GM19351 (cell line): ENCODE data around the gene KCNK17.

ENCODE experiments used
- ATAC-seq: cut with Tn5 transposase; IDR thresholded peaks from one replicate; pipeline ENCODE4 v1.9.1; 2021; ENCODE audit warnings: mild to moderate bottlenecking, moderate library complexity; ENCODE audit not compliant: unreplicated experiment

Gene KCNK17

DNA sequence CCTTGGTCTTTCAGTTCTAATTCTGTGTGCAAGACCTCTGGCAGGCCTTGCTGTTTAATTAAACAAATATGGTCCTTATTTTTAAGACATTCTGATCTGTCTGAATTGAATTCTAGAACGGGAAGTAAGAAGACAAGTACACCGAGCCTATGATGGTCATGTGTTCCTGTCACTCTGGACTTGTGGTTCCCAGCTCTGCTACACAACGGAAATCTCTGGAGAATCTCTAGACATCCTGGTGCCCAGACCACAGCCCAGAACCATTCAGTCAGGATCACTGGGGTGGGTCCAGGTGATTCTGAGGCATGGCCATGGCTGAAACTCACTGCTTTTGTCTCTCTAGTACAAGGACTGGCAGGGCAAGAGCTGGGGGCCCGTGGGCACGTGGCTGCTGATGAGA, 24.2 kb upstream of the KCNK17 start:
- ATAC-seq = no peak

- ATAC-seq = peak; percentile 64
These were observed 21.7 kb upstream of the KCNK17 start for GRCh38 chr6:39335780-39336545.

DNA sequence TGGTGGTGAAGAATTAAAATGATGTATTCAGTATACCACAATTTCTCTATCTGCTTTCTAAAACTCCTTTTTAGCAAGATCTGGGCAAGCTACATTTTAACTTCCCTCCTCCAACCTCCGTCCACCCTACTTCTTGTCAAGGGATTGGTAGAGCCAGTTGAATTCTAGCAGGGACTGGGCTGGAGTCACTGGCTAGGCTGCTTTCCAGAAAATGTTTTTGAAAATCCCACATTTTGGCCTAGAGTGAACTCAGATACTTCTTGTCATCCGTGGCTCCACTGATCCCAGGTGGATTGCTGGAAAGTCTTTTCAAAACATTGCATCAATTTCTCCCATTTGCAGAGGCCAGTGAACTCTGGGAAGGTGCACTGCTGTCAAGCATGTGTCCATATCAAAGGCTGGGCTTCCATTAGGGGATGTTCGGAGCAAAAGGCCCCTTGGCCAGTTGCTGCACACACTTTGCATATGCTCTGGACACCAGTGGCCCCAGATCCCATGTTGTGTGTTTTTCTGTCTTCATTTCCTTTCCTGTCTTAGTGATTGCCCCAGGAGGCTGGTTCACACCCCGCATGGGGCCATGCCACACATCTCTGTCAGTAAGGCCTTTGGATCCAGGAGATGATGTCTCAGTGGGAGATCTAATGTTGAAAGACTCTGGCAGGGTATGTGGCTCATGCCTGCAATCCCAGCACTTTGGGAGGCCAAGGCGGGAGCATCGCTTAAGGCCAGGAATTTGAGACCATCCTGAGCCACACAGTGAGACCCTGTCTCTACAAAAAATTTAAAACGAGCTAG, 19.6 kb upstream of the KCNK17 start:
- no peak for ATAC-seq

DNA sequence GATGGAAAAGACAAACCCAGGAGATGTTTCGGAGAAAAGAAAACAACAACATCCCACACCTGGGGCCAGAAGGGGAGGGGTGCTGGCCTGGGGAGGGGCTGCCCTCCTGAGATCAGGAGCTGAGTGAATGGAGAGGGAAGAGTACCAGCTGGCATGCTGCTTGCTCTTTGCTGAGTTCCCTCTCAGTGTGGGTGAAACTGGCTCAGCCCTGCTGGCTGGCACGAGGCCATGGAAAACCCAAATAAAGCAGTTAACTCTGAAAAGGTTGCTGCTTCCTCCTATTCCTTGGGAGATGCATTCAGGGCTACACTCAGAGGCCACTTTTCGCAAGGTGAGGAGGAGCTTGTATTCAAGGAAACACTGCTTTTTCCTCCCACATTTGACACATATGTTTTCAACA, 16.3 kb upstream of the KCNK17 start:
- ATAC-seq = no peak

DNA sequence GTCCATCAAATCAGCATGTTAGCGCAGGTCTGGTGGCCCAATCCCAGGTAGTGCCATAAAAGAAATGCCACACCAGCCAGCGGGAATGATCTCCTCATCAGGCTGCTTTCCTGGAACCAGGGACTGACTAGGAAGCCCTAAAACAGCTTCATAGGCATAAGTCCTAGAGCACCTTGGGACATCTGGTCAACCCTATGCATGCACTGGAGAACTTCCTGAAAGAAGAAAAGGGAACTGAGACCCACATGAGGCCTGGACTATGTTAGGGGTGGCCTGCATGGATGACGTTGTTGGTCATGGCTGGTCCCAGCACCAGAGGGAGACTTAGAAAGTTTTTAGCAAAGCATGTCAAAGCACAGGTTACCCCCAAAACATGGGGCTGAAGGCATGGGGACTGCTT, 15.8 kb upstream of the KCNK17 start:
- ATAC-seq = peak; percentile 97

- no peak for ATAC-seq
These were observed 13.8 kb upstream of the KCNK17 start for GRCh38 chr6:39328066-39328465.

- no peak for ATAC-seq
These were observed 13.3 kb upstream of the KCNK17 start for GRCh38 chr6:39327507-39327906.

GRCh38 chr6:39322306-39322850, 8.2 kb upstream of the KCNK17 start, which contains the start of gene KCNK16:
TSS of gene KCNK16 (minus strand) at chr6:39322702. CDS start at chr6:39322540, 162 bp downstream.
- no peak for ATAC-seq

- ATAC-seq = no peak
These were observed 7.5 kb upstream of the KCNK17 start for GRCh38 chr6:39321761-39322160.

DNA sequence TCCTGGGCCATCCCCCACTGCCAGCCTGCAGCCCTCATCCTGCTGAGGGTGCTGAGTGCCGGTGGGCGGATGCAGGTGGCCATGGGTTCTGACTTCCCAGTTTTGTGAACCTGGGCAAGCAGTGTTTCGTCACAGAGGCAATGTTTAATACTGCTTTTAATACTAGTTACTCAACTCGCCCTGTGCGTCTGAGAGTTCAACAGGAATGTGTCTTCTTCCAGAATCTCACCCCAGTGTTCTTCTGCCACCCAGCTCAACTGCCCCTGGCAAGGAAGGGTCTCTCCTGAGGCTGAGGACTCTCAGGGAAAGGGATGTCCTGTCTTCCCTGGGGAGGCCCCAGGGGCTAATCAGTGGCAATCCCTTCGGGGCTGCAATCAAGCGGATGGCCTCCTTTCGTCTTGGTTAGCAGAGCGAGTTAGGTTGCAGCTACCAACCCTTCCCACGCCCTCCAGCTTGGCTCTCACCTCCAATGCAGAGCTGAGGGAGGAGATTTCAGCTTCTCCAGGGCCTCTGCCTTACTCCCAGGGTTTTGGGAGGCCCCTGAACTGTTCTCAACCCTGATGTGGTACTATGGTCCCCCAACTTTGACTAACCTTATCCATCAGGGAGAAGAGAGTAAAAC, 6.3 kb upstream of the KCNK17 start:
- ATAC-seq = no peak

DNA sequence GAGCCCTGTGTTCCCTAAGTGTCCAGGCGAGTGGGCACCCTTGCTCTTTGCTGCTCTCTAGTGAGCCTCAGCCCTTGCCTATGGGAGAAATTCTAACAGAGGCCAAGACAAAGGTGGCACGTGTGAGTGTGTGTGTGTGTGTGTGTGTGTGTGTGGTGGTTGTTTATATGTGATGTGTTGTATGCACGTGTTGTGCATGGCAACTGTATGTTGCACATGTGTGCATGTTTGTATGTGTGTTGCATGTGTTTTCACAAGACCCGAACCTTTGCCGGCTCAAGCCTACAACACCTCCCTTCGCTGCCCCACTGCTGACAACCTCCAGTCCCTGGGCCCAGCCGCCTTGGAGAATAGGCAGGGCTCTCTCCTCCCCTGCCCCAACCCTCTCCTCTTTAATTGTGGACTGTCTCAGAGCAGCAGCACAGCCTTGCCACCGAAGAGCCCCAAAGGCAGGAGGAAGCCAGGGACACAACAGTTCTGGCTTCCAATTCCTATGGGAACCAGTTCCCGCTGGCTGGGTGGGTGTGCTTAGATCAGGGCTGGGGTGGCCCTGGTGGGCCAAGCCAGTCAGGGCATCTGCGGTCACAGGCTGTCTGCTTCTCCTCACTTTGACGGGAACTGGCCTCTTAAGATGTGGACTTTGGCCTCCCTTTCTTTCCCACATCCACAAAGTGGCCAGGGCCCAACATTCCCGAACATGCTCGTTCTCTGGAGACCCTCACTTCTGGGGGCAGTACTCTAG, 5.6 kb upstream of the KCNK17 start:
- ATAC-seq = no peak

DNA sequence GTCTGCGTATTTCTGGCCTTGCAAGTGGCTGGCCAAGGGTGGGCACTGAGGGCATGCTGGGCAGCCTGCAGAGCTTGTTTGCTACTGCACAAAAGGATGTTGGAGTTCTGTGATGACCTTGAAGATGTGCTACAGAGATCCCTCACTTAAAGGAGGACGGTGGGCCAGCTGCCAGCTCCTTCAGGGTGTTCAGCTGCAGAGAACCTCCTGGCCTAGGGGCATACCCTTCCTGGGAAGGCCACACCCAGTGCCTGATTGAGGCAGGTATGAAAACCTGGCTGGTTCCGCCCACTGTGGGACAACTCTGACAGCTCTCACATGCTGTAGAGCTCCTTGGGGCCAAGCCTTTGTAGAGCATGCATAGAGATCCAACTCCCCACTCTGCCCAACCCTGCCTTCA, 3.0 kb upstream of the KCNK17 start:
- ATAC-seq = no peak

- ATAC-seq = no peak
These were observed 520 bp downstream of the KCNK17 start for GRCh38 chr6:39313526-39314272.

DNA sequence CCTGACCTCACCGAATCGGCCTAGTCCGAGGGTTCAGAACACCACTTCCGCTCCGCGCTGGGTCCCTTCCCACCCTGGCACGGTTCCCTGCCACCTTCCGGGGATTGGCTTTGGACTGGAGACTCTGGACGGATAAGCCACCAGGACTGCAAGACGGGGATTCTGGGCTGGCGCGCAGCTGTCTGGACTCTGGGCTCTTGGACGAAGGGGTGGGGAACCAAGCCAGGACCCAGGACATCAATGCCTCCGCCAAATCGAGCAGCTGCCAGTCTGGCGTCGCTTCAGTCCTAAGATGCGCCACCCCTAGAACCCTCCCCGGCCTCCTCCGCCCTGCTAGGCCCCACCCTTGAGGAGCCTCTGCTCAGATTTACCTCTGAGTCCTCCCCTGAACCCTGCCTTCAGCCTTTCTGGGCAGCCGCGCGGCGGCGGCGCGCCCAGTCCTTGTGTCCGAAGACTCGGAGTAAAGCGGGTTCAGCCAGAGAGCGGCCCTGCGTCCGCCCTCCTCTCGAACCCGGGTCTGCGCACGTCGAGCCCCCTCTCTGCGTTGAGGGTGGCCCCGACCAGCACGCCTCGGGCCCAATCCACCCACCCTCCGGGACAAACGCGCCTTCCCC, 1.2 kb downstream of the KCNK17 start:
- no peak for ATAC-seq

- no peak for ATAC-seq
These were observed 3.7 kb downstream of the KCNK17 start for GRCh38 chr6:39310542-39310941.

- no peak for ATAC-seq
These were observed 4.2 kb downstream of the KCNK17 start for GRCh38 chr6:39309942-39310531.

DNA sequence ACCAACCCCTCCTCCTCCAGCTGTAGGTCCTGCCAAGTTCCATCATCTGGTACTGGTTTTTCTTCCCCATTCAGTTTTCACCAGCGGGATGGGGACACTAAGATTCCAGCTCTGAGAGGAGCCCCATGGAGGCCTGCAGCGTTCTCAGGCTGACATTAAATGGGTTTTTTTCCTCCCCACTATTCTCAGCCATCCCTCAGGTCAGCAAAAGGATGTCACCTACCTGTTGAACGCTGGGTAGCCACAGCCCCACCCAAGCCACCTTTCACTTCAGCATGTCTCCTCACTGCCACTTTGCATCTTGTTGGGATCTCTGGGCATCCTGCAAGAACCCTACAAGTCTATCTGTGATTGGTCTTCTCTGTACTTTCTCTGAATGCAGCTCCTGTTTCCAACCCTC, 6.8 kb downstream of the KCNK17 start:
- ATAC-seq = no peak

DNA sequence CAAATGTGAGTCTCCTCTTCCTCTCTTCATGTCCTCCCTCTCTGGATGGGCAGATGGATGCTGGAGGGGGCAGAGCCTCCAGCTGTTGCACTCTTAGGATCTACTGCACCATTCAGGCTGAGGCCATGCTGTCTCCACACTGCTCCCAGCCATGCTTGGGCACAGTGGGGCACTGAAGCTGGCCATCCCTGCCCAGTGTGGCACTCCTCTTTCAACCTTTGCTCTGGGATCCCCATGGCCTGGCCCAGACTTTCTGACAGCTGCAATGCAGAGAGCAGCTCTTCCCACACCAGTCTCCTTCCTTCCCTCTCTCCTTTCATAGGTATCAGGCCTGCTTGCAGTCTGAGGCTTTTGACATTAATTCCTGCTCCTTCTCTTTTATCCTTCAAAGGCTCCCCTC, 9.3 kb downstream of the KCNK17 start:
- ATAC-seq = no peak

DNA sequence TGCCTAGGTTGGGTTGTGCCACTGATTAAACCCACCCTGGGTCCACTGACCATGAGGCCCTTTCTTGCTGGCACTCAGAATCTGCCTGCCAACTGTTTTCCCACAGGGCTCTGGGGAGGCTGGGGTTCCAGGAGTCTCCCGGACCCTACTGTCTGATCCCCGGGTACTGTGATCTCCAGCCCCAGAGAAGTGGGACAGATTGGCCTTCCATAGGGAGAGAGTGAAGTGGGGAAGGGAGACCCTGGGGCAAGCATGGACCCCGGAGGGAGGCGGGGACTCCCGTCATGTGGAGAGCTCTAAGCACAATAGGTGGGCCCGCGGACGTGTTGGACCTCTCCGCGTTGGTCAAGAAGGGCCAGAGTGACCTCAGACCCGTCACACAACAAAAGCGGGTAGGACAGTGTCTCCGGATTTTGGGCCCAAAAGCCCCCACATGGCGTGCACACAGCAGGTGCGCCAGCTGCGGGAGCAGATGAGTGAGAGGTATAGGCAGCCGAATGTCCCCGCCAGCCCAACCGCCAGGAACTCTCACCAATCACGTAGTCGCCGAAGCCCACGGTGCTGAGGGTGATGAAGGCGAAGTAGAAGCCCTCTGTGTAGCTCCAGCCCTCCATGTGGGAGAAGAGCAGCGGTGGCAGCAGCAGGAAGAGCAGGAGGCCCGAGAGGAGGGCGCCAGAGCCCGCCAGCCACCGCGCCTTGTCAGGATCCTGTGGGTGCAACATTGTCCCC, 10.6 kb downstream of the KCNK17 start:
- ATAC-seq = no peak
